IgD-negative memory B cell (primary cell): ENCODE results near the gene HOXA9. TPM values are rescaled to one million over a fixed set of nuclear protein-coding genes. Genes with fewer than 3 reads are reported as not detected.
A peak's percentile ranks its signal among the peaks of the same experiment; 100 is the strongest.

Source experiments
- H3K27ac Mint-ChIP-seq, 3 donors: one replicate each; pipeline ENCODE4 v1.8.0; 2020 to 2022; ENCODE audit warnings: mild to moderate bottlenecking in 3 of 3, mixed read lengths in 3 of 3, moderate library complexity in 1 of 3
- H3K27me3 Mint-ChIP-seq: one replicate; pipeline ENCODE4 v1.8.0; 2021; ENCODE audit warnings: mixed read lengths
- H3K36me3 Mint-ChIP-seq: one replicate; pipeline ENCODE4 v1.8.0; 2020; ENCODE audit warnings: mild to moderate bottlenecking, mixed read lengths
- H3K4me1 Mint-ChIP-seq, 3 donors: one replicate each; pipeline ENCODE4 v1.8.0; 2020 to 2022; ENCODE audit warnings: mixed read lengths in 3 of 3, mild to moderate bottlenecking in 1 of 3
- H3K4me3 Mint-ChIP-seq, 4 donors: one replicate each; pipeline ENCODE4 v1.8.0; 2020 to 2022; ENCODE audit warnings: mild to moderate bottlenecking in 4 of 4, mixed read lengths in 4 of 4, moderate library complexity in 3 of 4
- H3K9me3 Mint-ChIP-seq, 3 donors: one replicate each; pipeline ENCODE4 v1.8.0; 2020 to 2021; ENCODE audit warnings: mixed read lengths in 3 of 3, mild to moderate bottlenecking in 1 of 3
- polyA plus RNA-seq: library from polyadenylated mRNA; unstranded; fragments of 300-500 nt; fragmentation: Illumina TruSeq; gene quantifications from one replicate; pipeline ENCODE4 v1.2.3, GENCODE V29; 2021

The HOXA9 gene
- polyA plus RNA-seq, 1 donor from 2014 or later, result 0.20 TPM

GRCh38 chr7:27147199-27148030, 17.9 kb downstream of the HOXA9 start, which contains the start of gene HOXA6:
Gene HOXA6 (minus strand): TSS chr7:27147774. CDS start chr7:27147749, 25 bp downstream.
- Mint-ChIP-seq H3K9me3 (no peaks in the 10 kb centered on the region), H3K27me3 (peaks cover 60% of the 10 kb centered on the region), H3K36me3 (no peaks in the 10 kb centered on the region), H3K4me1 (peaks cover 16 to 23% (median 20%) of the 10 kb centered on the region in 3 donors), H3K27ac (peak within 1 kb of the TSS; percentile 83 to 98 (median 91)), H3K4me3 (peak within 1 kb of the TSS; percentile 78 to 90 (median 88))

GRCh38 chr7:27146491-27147198, 18.7 kb downstream of the HOXA9 start:
- peak overlapping the region in 2 of 3 donors; percentile 59 to 98 for H3K27ac Mint-ChIP-seq
- peaks cover 15 to 21% (median 19%) of the 10 kb centered on the region in 3 donors for H3K4me1 Mint-ChIP-seq
- H3K27me3 Mint-ChIP-seq, result peaks cover 52% of the 10 kb centered on the region
- peak overlapping the region in 2 of 4 donors; percentile 43 to 89 for H3K4me3 Mint-ChIP-seq
- no peaks in the 10 kb centered on the region for H3K9me3 Mint-ChIP-seq
- no peaks in the 10 kb centered on the region for H3K36me3 Mint-ChIP-seq

- Mint-ChIP-seq H3K4me3 (peak overlapping the region in 1 of 4 donors; percentile 89), H3K9me3 (no peaks in the 10 kb centered on the region), H3K4me1 (peaks cover 8 to 14% (median 13%) of the 10 kb centered on the region in 3 donors), H3K27me3 (peaks cover 45% of the 10 kb centered on the region), H3K27ac (peak overlapping the region in 2 of 3 donors; percentile 78 to 98), H3K36me3 (no peaks in the 10 kb centered on the region)
These were observed 19.4 kb downstream of the HOXA9 start for GRCh38 chr7:27145914-27146412.

- H3K4me3 Mint-ChIP-seq, result no peak overlapping the region
- peaks cover 42% of the 10 kb centered on the region for H3K27me3 Mint-ChIP-seq
- H3K36me3 Mint-ChIP-seq, result no peaks in the 10 kb centered on the region
- peaks cover 7 to 12% (median 9%) of the 10 kb centered on the region in 3 donors for H3K4me1 Mint-ChIP-seq
- no peaks in the 10 kb centered on the region for H3K9me3 Mint-ChIP-seq
- peak overlapping the region in 2 of 3 donors; percentile 78 to 98 for H3K27ac Mint-ChIP-seq
These were observed 20.0 kb downstream of the HOXA9 start for GRCh38 chr7:27145165-27145913.

GRCh38 chr7:27144781-27145164, 20.6 kb downstream of the HOXA9 start:
- Mint-ChIP-seq H3K4me1 (peaks cover 7 to 12% (median 9%) of the 10 kb centered on the region in 3 donors), H3K27me3 (peaks cover 40% of the 10 kb centered on the region), H3K27ac (peak overlapping the region in 2 of 3 donors; percentile 48 to 78), H3K36me3 (no peaks in the 10 kb centered on the region), H3K4me3 (peak overlapping the region in 1 of 4 donors; percentile 25), H3K9me3 (no peaks in the 10 kb centered on the region)

GRCh38 chr7:27143950-27144780, 21.2 kb downstream of the HOXA9 start:
- no peak overlapping the region for H3K27ac Mint-ChIP-seq
- H3K4me1 Mint-ChIP-seq, result peaks cover 7 to 12% (median 9%) of the 10 kb centered on the region in 3 donors
- H3K9me3 Mint-ChIP-seq, result no peaks in the 10 kb centered on the region
- H3K36me3 Mint-ChIP-seq, result no peaks in the 10 kb centered on the region
- peaks cover 36% of the 10 kb centered on the region for H3K27me3 Mint-ChIP-seq
- peak overlapping the region in 2 of 4 donors; percentile 25 to 83 for H3K4me3 Mint-ChIP-seq

GRCh38 chr7:27143023-27143949, 22.1 kb downstream of the HOXA9 start, which contains the start of gene HOXA5:
Gene HOXA5 (minus strand): TSS chr7:27143681. CDS start chr7:27143607, 74 bp downstream.
- Mint-ChIP-seq H3K4me3 (peak within 1 kb of the TSS; percentile 63 to 83 (median 78)), H3K27ac (no peak within 1 kb of the TSS), H3K27me3 (peaks cover 28% of the 10 kb centered on the region), H3K9me3 (no peaks in the 10 kb centered on the region), H3K4me1 (peaks cover 4 to 9% (median 9%) of the 10 kb centered on the region in 3 donors), H3K36me3 (no peaks in the 10 kb centered on the region)

GRCh38 chr7:27142580-27143022, 22.7 kb downstream of the HOXA9 start:
- peaks cover 3 to 4% (median 4%) of the 10 kb centered on the region in 3 donors for H3K4me1 Mint-ChIP-seq
- H3K36me3 Mint-ChIP-seq, result no peaks in the 10 kb centered on the region
- H3K27ac Mint-ChIP-seq, result no peak overlapping the region
- H3K4me3 Mint-ChIP-seq, result peak overlapping the region in 3 of 4 donors; percentile 39 to 82 (median 49)
- H3K27me3 Mint-ChIP-seq, result peaks cover 23% of the 10 kb centered on the region
- H3K9me3 Mint-ChIP-seq, result no peaks in the 10 kb centered on the region

- no peak overlapping the region for H3K4me3 Mint-ChIP-seq
- peaks cover 0 to 4% (median 3%) of the 10 kb centered on the region in 3 donors for H3K4me1 Mint-ChIP-seq
- H3K27ac Mint-ChIP-seq, result peak overlapping the region in 1 of 3 donors; percentile 9
- H3K9me3 Mint-ChIP-seq, result no peaks in the 10 kb centered on the region
- no peaks in the 10 kb centered on the region for H3K36me3 Mint-ChIP-seq
- peaks cover 17% of the 10 kb centered on the region for H3K27me3 Mint-ChIP-seq
These were observed 23.3 kb downstream of the HOXA9 start for GRCh38 chr7:27141923-27142579.

- H3K36me3 Mint-ChIP-seq, result no peaks in the 10 kb centered on the region
- H3K9me3 Mint-ChIP-seq, result no peaks in the 10 kb centered on the region
- H3K4me3 Mint-ChIP-seq, result peak overlapping the region in 1 of 4 donors; percentile 12
- H3K27me3 Mint-ChIP-seq, result peaks cover 10% of the 10 kb centered on the region
- H3K27ac Mint-ChIP-seq, result peak overlapping the region in 1 of 3 donors; percentile 9
- peaks cover 0 to 2% (median under 1%) of the 10 kb centered on the region in 3 donors for H3K4me1 Mint-ChIP-seq
These were observed 24.0 kb downstream of the HOXA9 start for GRCh38 chr7:27141137-27141922.

- Mint-ChIP-seq H3K36me3 (no peaks in the 10 kb centered on the region), H3K4me1 (peaks cover 0 to 2% (median 0%) of the 10 kb centered on the region in 3 donors), H3K27me3 (peaks cover 13% of the 10 kb centered on the region), H3K4me3 (no peak overlapping the region), H3K27ac (no peak overlapping the region), H3K9me3 (no peaks in the 10 kb centered on the region)
These were observed 25.0 kb downstream of the HOXA9 start for GRCh38 chr7:27140126-27140857.
